ENCODE data around the gene CDK14. TPM values are rescaled to one million over a fixed set of nuclear protein-coding genes. Genes with fewer than 3 reads are reported as not detected.
A peak's percentile ranks its signal among the peaks of the same experiment; 100 is the strongest.
"Not testable (repeated sequence)": the region's sequence is repeated elsewhere in the genome, so short reads cannot be mapped to it uniquely, and the experiment has no call there.

Gene CDK14
- total RNA-seq, 2 donors from 2014 or later = 8.7 to 13.4 TPM

GRCh38 chr7:90756366-90756765 lies 160.2 kb downstream of the CDK14 start:
- no peak overlapping the region for H3K27ac Mint-ChIP-seq
- Histone ChIP-seq H3K27ac (ENCODE audit: low read depth, low read length) (no peak overlapping the region), H3K4me1 (ENCODE audit: control insufficient read depth, insufficient read depth, low read length) (peaks cover 4% of the 10 kb centered on the region), H3K9ac (ENCODE audit: extremely low read depth, low read length, poor library complexity, severe bottlenecking) (no peak overlapping the region), H3K27me3 (ENCODE audit: control insufficient read depth, insufficient read depth, low read length, poor library complexity, severe bottlenecking) (no peaks in the 10 kb centered on the region), H3K36me3 (ENCODE audit: control insufficient read depth, insufficient read depth, low read length) (no peaks in the 10 kb centered on the region), H3K4me3 (ENCODE audit: low read length) (no peak overlapping the region), H3K9me3 (ENCODE audit: control insufficient read depth, low read length) (no peaks in the 10 kb centered on the region)
- peaks cover 7% of the 10 kb centered on the region for H3K4me1 Mint-ChIP-seq
- TF ChIP-seq, protein P1, sequence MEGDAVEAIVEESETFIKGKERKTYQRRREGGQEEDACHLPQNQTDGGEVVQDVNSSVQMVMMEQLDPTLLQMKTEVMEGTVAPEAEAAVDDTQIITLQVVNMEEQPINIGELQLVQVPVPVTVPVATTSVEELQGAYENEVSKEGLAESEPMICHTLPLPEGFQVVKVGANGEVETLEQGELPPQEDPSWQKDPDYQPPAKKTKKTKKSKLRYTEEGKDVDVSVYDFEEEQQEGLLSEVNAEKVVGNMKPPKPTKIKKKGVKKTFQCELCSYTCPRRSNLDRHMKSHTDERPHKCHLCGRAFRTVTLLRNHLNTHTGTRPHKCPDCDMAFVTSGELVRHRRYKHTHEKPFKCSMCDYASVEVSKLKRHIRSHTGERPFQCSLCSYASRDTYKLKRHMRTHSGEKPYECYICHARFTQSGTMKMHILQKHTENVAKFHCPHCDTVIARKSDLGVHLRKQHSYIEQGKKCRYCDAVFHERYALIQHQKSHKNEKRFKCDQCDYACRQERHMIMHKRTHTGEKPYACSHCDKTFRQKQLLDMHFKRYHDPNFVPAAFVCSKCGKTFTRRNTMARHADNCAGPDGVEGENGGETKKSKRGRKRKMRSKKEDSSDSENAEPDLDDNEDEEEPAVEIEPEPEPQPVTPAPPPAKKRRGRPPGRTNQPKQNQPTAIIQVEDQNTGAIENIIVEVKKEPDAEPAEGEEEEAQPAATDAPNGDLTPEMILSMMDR (conservative IDR thresholded peaks at IDR 0.05) = peak; percentile 28
- H3K9me3 Mint-ChIP-seq = no peaks in the 10 kb centered on the region
- 67% methylated on average over 1 of the region's 1 CpG; no CpG with 5 or more reads in 1 of the 2 experiments for WGBS, 2 experiments (ENCODE audit: insufficient coverage in 1 of 2, insufficient read length in 1 of 2)
- no peaks in the 10 kb centered on the region for H3K27me3 Mint-ChIP-seq (ENCODE audit: insufficient read depth)
- no peaks in the 10 kb centered on the region for H3K36me3 Mint-ChIP-seq (ENCODE audit: low read depth)
- no peak for DNase-seq
- H3K4me3 Mint-ChIP-seq = no peak overlapping the region

DNA sequence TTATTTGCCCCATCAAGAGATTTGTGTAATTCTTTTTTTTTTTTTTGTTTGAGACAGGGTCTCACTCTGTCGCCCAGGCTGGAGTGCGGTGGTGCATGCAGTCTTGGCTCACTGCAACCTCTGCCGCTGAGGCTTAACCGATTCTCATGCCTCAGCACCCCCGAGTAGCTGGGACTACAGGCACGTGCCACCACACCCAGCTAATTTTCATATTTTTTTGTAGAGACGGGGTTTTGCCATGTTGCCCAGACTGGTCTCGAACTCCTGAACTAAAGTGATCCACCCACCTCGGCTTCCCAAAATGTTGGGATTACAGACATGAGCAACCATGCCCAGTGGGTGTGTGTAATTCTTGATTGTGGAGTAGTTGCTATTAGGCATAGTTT lies 161.4 kb downstream of the CDK14 start:
- not testable (repeated sequence) for H3K27ac ChIP-seq (ENCODE audit: low read depth, low read length); H3K27ac Mint-ChIP-seq; H3K9ac ChIP-seq (ENCODE audit: extremely low read depth, low read length, poor library complexity, severe bottlenecking); H3K4me1 ChIP-seq (ENCODE audit: control insufficient read depth, insufficient read depth, low read length); H3K36me3 Mint-ChIP-seq (ENCODE audit: low read depth); H3K36me3 ChIP-seq (ENCODE audit: control insufficient read depth, insufficient read depth, low read length); DNase-seq; H3K9me3 ChIP-seq (ENCODE audit: control insufficient read depth, low read length); H3K4me3 Mint-ChIP-seq; H3K27me3 ChIP-seq (ENCODE audit: control insufficient read depth, insufficient read depth, low read length, poor library complexity, severe bottlenecking); H3K27me3 Mint-ChIP-seq (ENCODE audit: insufficient read depth); H3K9me3 Mint-ChIP-seq; H3K4me3 ChIP-seq (ENCODE audit: low read length)
- 95 to 96% methylated on average over 7 to 9 of the region's 9 CpGs for WGBS, 2 experiments (ENCODE audit: insufficient coverage in 1 of 2, insufficient read length in 1 of 2)
- peaks cover 13% of the 10 kb centered on the region for H3K4me1 Mint-ChIP-seq

- TF ChIP-seq, protein P1 (conservative IDR thresholded peaks at IDR 0.05) = no peak
- Mint-ChIP-seq H3K9me3 (no peaks in the 10 kb centered on the region), H3K4me3 (no peak overlapping the region), H3K27ac (no peak overlapping the region), H3K27me3 (ENCODE audit: insufficient read depth) (no peaks in the 10 kb centered on the region), H3K4me1 (peaks cover 17% of the 10 kb centered on the region), H3K36me3 (ENCODE audit: low read depth) (no peaks in the 10 kb centered on the region)
- Histone ChIP-seq H3K9me3 (ENCODE audit: control insufficient read depth, low read length) (no peaks in the 10 kb centered on the region), H3K4me1 (ENCODE audit: control insufficient read depth, insufficient read depth, low read length) (peaks cover 4% of the 10 kb centered on the region), H3K27me3 (ENCODE audit: control insufficient read depth, insufficient read depth, low read length, poor library complexity, severe bottlenecking) (no peaks in the 10 kb centered on the region), H3K27ac (ENCODE audit: low read depth, low read length) (no peak overlapping the region), H3K4me3 (ENCODE audit: low read length) (no peak overlapping the region), H3K9ac (ENCODE audit: extremely low read depth, low read length, poor library complexity, severe bottlenecking) (no peak overlapping the region), H3K36me3 (ENCODE audit: control insufficient read depth, insufficient read depth, low read length) (no peaks in the 10 kb centered on the region)
- DNase-seq = no peak
- WGBS, 2 experiments (ENCODE audit: insufficient coverage in 1 of 2, insufficient read length in 1 of 2) = 96 to 97% methylated on average over 5 of the region's 6 CpGs
Measured at GRCh38 chr7:90758933-90759562, 162.9 kb downstream of the CDK14 start.

GRCh38 chr7:90759710-90760109 lies 163.6 kb downstream of the CDK14 start:
- no peak overlapping the region for H3K9ac ChIP-seq (ENCODE audit: extremely low read depth, low read length, poor library complexity, severe bottlenecking)
- Mint-ChIP-seq H3K36me3 (ENCODE audit: low read depth) (no peaks in the 10 kb centered on the region), H3K4me3 (no peak overlapping the region), H3K27me3 (ENCODE audit: insufficient read depth) (no peaks in the 10 kb centered on the region), H3K9me3 (no peaks in the 10 kb centered on the region), H3K4me1 (peaks cover 24% of the 10 kb centered on the region), H3K27ac (no peak overlapping the region)
- no peak overlapping the region for H3K4me3 ChIP-seq (ENCODE audit: low read length)
- peaks cover 4% of the 10 kb centered on the region for H3K4me1 ChIP-seq (ENCODE audit: control insufficient read depth, insufficient read depth, low read length)
- H3K27me3 ChIP-seq (ENCODE audit: control insufficient read depth, insufficient read depth, low read length, poor library complexity, severe bottlenecking) = no peaks in the 10 kb centered on the region
- no peak overlapping the region for H3K27ac ChIP-seq (ENCODE audit: low read depth, low read length)
- TF ChIP-seq, protein P1 (conservative IDR thresholded peaks at IDR 0.05) = no peak
- no peaks in the 10 kb centered on the region for H3K36me3 ChIP-seq (ENCODE audit: control insufficient read depth, insufficient read depth, low read length)
- no peak for DNase-seq
- H3K9me3 ChIP-seq (ENCODE audit: control insufficient read depth, low read length) = no peaks in the 10 kb centered on the region
